Stimulated activated CD8-positive, alpha-beta memory T cell treated with anti-CD3 and anti-CD28 coated beads, Interleukin-15, amount 100 ng/mL, for 24 hours (primary cell): ENCODE measurements around the gene FHL2.
"Not testable (repeated sequence)": the region's sequence is repeated elsewhere in the genome, so short reads cannot be mapped to it uniquely, and the experiment has no call there.

Experiments
- DNase-seq: peaks from one replicate; pipeline ENCODE4 v3.0.0-alpha.2; 2020; ENCODE audit warnings: low read depth

The FHL2 gene

GRCh38 chr2:105398336-105399206, at the start of gene FHL2:
Gene FHL2, minus strand, starts transcription at chr2:105399051. Its CDS starts 12,535 bp downstream, at chr2:105386516.
- peak; percentile 29 for DNase-seq

GRCh38 chr2:105447476-105447875, 48.6 kb upstream of the FHL2 start:
- no peak for DNase-seq

GRCh38 chr2:105446501-105446900, 47.6 kb upstream of the FHL2 start:
- DNase-seq = no peak

GRCh38 chr2:105445976-105446375, 47.1 kb upstream of the FHL2 start:
- no peak for DNase-seq

- DNase-seq = no peak
Measured at GRCh38 chr2:105445498-105445897, 46.6 kb upstream of the FHL2 start.

GRCh38 chr2:105443617-105444598, 45.1 kb upstream of the FHL2 start:
- DNase-seq = no peak

- DNase-seq = no peak
Measured at GRCh38 chr2:105442721-105443120, 43.9 kb upstream of the FHL2 start.

GRCh38 chr2:105442056-105442455, 43.2 kb upstream of the FHL2 start:
- DNase-seq = no peak

GRCh38 chr2:105439141-105439540, 40.3 kb upstream of the FHL2 start:
- no peak for DNase-seq

GRCh38 chr2:105438104-105438929, 39.5 kb upstream of the FHL2 start:
- DNase-seq = no peak

GRCh38 chr2:105437708-105438103, 38.9 kb upstream of the FHL2 start:
- no peak for DNase-seq

- DNase-seq = no peak
Measured at GRCh38 chr2:105432749-105433148, 33.9 kb upstream of the FHL2 start.

GRCh38 chr2:105432044-105432399, 33.2 kb upstream of the FHL2 start:
- DNase-seq = no peak

GRCh38 chr2:105431367-105432043, 32.7 kb upstream of the FHL2 start:
- no peak for DNase-seq

GRCh38 chr2:105428387-105429018, 29.7 kb upstream of the FHL2 start:
- no peak for DNase-seq

- DNase-seq = no peak
Measured at GRCh38 chr2:105427485-105427884, 28.6 kb upstream of the FHL2 start.

GRCh38 chr2:105426626-105427292, 27.9 kb upstream of the FHL2 start:
- DNase-seq = no peak

- no peak for DNase-seq
Measured at GRCh38 chr2:105425936-105426625, 27.2 kb upstream of the FHL2 start.

- not testable (repeated sequence) for DNase-seq
Measured at GRCh38 chr2:105424836-105425235, 26.0 kb upstream of the FHL2 start.

- DNase-seq = no peak
Measured at GRCh38 chr2:105422801-105423200, 23.9 kb upstream of the FHL2 start.
